ENCODE results near the gene PNMA1.

Gene PNMA1

DNA sequence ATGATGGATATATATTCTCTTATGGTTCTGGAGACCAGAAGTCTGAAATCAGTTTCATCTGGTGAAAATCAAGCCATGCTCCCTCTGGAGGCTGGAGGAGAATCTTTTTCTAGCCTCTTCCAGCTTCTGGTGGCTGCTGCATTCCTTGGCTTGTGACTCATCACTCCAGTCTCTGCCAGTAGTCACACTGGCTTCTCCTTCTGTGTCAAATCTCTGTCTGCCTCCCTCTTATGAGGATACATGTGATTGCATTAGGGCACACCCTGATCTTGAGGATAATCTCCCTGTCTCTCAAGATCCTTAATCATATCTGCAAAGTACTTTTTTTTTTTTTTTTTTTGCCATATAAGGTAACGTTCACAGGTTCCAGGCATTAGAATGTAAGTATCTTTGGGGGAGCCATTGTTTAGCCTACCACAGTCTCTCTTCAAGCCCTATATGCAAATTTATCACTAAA lies 51.7 kb downstream of the PNMA1 start:
- no peak for DNase-seq

DNA sequence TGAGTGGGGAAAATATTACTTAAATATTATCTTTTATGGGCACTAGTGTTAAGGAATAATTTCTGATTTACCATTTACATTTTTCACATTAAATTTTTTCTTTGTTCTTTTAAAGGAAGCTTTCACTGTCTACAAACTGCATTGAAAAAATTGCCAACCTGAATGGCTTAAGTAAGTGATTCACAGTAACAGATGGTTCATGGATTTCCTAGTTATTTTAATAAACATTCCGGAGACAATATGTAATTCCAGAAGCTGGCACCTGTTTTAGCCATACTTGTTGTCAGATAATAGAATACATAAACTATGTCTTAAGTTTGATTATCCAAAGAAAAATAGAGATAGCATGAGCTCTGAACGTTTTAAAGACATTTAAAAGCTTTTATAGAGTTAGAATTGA lies 52.3 kb downstream of the PNMA1 start:
- DNase-seq, result no peak

Measured in NCI-H2081 treated with DMSO at 0.1 percent for 48 hours (cell line).